GM23338 (cell line): Measurements from ENCODE around the gene REV3L. TPM values are rescaled to one million over a fixed set of nuclear protein-coding genes. Genes with fewer than 3 reads are reported as not detected.

Experiments used
- ATAC-seq: fragments of 200-7000 bp; cut with Tn5 transposase; 3 replicates; pipeline ENCODE4 v1.9.1; 2020
- DNase-seq: peaks from one replicate; pipeline ENCODE4 v3.0.0-alpha.2; 2015; ENCODE audit warnings: low spot score
- H2AFZ ChIP-seq: fragments of 200-600 bp; sonication (generic); 2 replicates; pipeline ENCODE4 v1.8.0; 2016; ENCODE audit warnings: antibody characterized with exemption, mild to moderate bottlenecking, moderate library complexity
- H3F3A ChIP-seq: fragments of 200-600 bp; sonication (generic); replicated peaks from 2 replicates; pipeline ENCODE4 v1.8.0; 2017; ENCODE audit warnings: antibody characterized with exemption, mixed run types, low read depth
- H3K27ac ChIP-seq: fragments of 200-600 bp; sonication (generic); 2 replicates; pipeline ENCODE4 v1.6.1; 2016; ENCODE audit warnings: low read depth
- H3K27me3 ChIP-seq: fragments of 200-600 bp; sonication (generic); 2 replicates; pipeline ENCODE4 v1.8.0; 2016; ENCODE audit warnings: mild to moderate bottlenecking, mixed run types, moderate library complexity; ENCODE audit not compliant: insufficient read depth
- H3K36me3 ChIP-seq: fragments of 200-600 bp; sonication (generic); 2 replicates; pipeline ENCODE4 v1.8.0; 2016; ENCODE audit warnings: mild to moderate bottlenecking; ENCODE audit not compliant: insufficient read depth
- H3K4me1 ChIP-seq: fragments of 200-600 bp; sonication (generic); 2 replicates; pipeline ENCODE4 v1.8.0; 2016; ENCODE audit warnings: mild to moderate bottlenecking, moderate library complexity; ENCODE audit not compliant: insufficient read depth
- H3K4me2 ChIP-seq: fragments of 200-600 bp; sonication (generic); 2 replicates; pipeline ENCODE4 v1.7.1; 2017; ENCODE audit warnings: mixed run types
- H3K4me3 ChIP-seq: fragments of 200-600 bp; sonication (generic); 2 replicates; pipeline ENCODE4 v1.6.1; 2016; ENCODE audit warnings: mixed run types
- H3K79me2 ChIP-seq: fragments of 200-600 bp; sonication (generic); replicated peaks from 2 replicates; pipeline ENCODE4 v1.8.0; 2017; ENCODE audit warnings: mild to moderate bottlenecking; ENCODE audit not compliant: insufficient read depth
- H3K9me2 ChIP-seq: fragments of 200-600 bp; sonication (generic); 2 replicates; pipeline ENCODE4 v1.8.0; 2017; ENCODE audit not compliant: insufficient read depth
- H4K20me1 ChIP-seq: fragments of 200-600 bp; sonication (generic); replicated peaks from 2 replicates; pipeline ENCODE4 v1.8.0; 2017; ENCODE audit warnings: mild to moderate bottlenecking; ENCODE audit not compliant: insufficient read depth
- H3K27ac Mint-ChIP-seq: 2 replicates; pipeline ENCODE4 v1.8.0; 2020; ENCODE audit warnings: inconsistent platforms, mild to moderate bottlenecking, moderate library complexity, mixed read lengths
- H3K27me3 Mint-ChIP-seq: 3 replicates; pipeline ENCODE4 v1.8.0; 2022; ENCODE audit warnings: low read depth, mild to moderate bottlenecking, moderate library complexity, mixed read lengths, inconsistent platforms; ENCODE audit not compliant: insufficient read depth, poor library complexity
- H3K36me3 Mint-ChIP-seq: 3 replicates; pipeline ENCODE4 v1.8.0; 2021; ENCODE audit warnings: low read depth, mild to moderate bottlenecking, inconsistent platforms, moderate library complexity, mixed read lengths
- H3K4me1 Mint-ChIP-seq: 3 replicates; pipeline ENCODE4 v1.8.0; 2020; ENCODE audit warnings: mild to moderate bottlenecking, inconsistent platforms, mixed read lengths
- H3K4me3 Mint-ChIP-seq: 3 replicates; pipeline ENCODE4 v1.8.0; 2021; ENCODE audit warnings: moderate library complexity, mild to moderate bottlenecking, inconsistent platforms, mixed read lengths
- H3K9me3 Mint-ChIP-seq: 3 replicates; pipeline ENCODE4 v1.8.0; 2020; ENCODE audit warnings: moderate library complexity, mild to moderate bottlenecking, inconsistent platforms, mixed read lengths
- CREB1 ChIP-seq: fragments of 250-450 bp; sonication (Bioruptor Pico); IDR thresholded peaks from 2 replicates; pipeline ENCODE4 v1.5.0; 2020; ENCODE audit warnings: low read depth, mild to moderate bottlenecking, moderate library complexity
- EZH2 ChIP-seq: fragments of 200-600 bp; sonication (generic); IDR thresholded peaks from one replicate; pipeline ENCODE4 v1.8.0; 2017; ENCODE audit warnings: antibody characterized with exemption, mild to moderate bottlenecking, low read depth; ENCODE audit not compliant: unreplicated experiment
- EZH2phosphoT487 ChIP-seq: fragments of 200-600 bp; sonication (generic); IDR thresholded peaks from one replicate; pipeline ENCODE4 v1.8.1; 2018; ENCODE audit warnings: antibody characterized with exemption; ENCODE audit not compliant: unreplicated experiment
- JUNB ChIP-seq: IDR thresholded peaks from one replicate; pipeline ENCODE4 v1.6.1; 2016; ENCODE audit warnings: antibody characterized with exemption; ENCODE audit not compliant: unreplicated experiment
- POLR2AphosphoS5 ChIP-seq: IDR thresholded peaks from 2 replicates; pipeline ENCODE4 v1.6.1; 2016; ENCODE audit warnings: antibody characterized with exemption, low read depth
- REST ChIP-seq: IDR thresholded peaks from one replicate; pipeline ENCODE4 v1.6.1; 2018; ENCODE audit warnings: antibody characterized with exemption; ENCODE audit not compliant: unreplicated experiment
- STAT1 ChIP-seq: IDR thresholded peaks from one replicate; pipeline ENCODE4 v1.6.1; 2016; ENCODE audit warnings: antibody characterized with exemption; ENCODE audit not compliant: unreplicated experiment
- ZNF114 ChIP-seq: fragments of 250-450 bp; sonication (Bioruptor Pico); IDR thresholded peaks from 2 replicates; pipeline ENCODE4 v1.5.0; 2020; ENCODE audit warnings: mild to moderate bottlenecking, moderate library complexity
- ZNF331 ChIP-seq: fragments of 250-450 bp; sonication (Bioruptor Pico); IDR thresholded peaks from 2 replicates; pipeline ENCODE4 v1.5.0; 2020; ENCODE audit warnings: low read depth, mild to moderate bottlenecking, moderate library complexity
- polyA plus RNA-seq: library from polyadenylated mRNA; unstranded; fragments of >200 nt; fragmentation: Nextera tagmentation; extraction: Ambion mirVana; gene quantifications from 2 replicates; pipeline ENCODE4 v1.2.1, GENCODE V29; 2016
- total RNA-seq: library from RNA; depleted of rRNA; stranded (reverse); fragments of >200 nt; shearing (Covaris generic); gene quantifications from 2 replicates; pipeline ENCODE4 v1.2.3, GENCODE V29; 2014
- TF ChIP-seq, protein P1 (sequence below), 2 experiments: fragments of 200-600 bp in 1 of 2; sonication (generic) in 1 of 2; conservative IDR thresholded peaks; 2 replicates each; pipeline versions ENCODE4 v1.5.1 to v1.6.1; 2016 to 2017; ENCODE audit warnings: antibody characterized with exemption in 2 of 2, low read depth in 2 of 2, mild to moderate bottlenecking in 2 of 2, moderate library complexity in 1 of 2

REV3L gene
- total and polyA plus RNA-seq, 2 experiments from 2014 or later = 8.3 to 13.1 TPM

DNA sequence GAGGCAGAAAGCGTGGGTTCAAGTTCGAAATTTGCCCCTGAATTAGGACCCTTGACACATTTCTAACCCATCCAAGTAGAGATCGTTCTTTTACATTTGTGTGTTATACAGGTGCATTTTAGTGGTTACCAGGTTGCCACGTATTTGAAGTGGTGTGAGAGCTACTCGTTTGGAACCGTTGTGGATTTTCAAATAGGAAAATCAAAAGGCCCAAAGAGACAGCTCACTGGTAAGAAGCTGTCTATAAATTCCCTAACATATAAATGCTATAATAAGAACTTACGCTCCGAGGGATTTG is 1.6 kb upstream of the REV3L start:
- no peaks in the 10 kb centered on the region; the same call in 1 of the 2 replicates for H3K36me3 ChIP-seq
- H3K27me3 Mint-ChIP-seq = peaks cover 28% of the 10 kb centered on the region
- DNase-seq (no peak), ATAC-seq (no peak)
- no peaks in the 10 kb centered on the region for H3K9me2 ChIP-seq
- TF ChIP-seq EZH2phosphoT487 (no peak), REST (no peak), CREB1 (CRISPR knock-in tag) (no peak), ZNF114 (CRISPR knock-in tag) (no peak), STAT1 (no peak), JUNB (no peak), EZH2 (no peak), POLR2AphosphoS5 (no peak), ZNF331 (no peak)
- TF ChIP-seq, protein P1, sequence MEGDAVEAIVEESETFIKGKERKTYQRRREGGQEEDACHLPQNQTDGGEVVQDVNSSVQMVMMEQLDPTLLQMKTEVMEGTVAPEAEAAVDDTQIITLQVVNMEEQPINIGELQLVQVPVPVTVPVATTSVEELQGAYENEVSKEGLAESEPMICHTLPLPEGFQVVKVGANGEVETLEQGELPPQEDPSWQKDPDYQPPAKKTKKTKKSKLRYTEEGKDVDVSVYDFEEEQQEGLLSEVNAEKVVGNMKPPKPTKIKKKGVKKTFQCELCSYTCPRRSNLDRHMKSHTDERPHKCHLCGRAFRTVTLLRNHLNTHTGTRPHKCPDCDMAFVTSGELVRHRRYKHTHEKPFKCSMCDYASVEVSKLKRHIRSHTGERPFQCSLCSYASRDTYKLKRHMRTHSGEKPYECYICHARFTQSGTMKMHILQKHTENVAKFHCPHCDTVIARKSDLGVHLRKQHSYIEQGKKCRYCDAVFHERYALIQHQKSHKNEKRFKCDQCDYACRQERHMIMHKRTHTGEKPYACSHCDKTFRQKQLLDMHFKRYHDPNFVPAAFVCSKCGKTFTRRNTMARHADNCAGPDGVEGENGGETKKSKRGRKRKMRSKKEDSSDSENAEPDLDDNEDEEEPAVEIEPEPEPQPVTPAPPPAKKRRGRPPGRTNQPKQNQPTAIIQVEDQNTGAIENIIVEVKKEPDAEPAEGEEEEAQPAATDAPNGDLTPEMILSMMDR (conservative IDR thresholded peaks at IDR 0.05; ENCODE audit: low read depth in 2 of 2) = no peak
- peaks cover 27% of the 10 kb centered on the region for H3K4me1 Mint-ChIP-seq
- peaks cover 19% of the 10 kb centered on the region for H4K20me1 ChIP-seq
- peaks cover 15% of the 10 kb centered on the region for H3K4me1 ChIP-seq
- peaks cover 24% of the 10 kb centered on the region for H3K36me3 Mint-ChIP-seq
- peak overlapping the region; percentile 73 for H3K4me3 ChIP-seq
- peak overlapping the region; percentile 96 for H3K4me3 Mint-ChIP-seq
- peaks cover 25% of the 10 kb centered on the region for H3K27me3 ChIP-seq
- H3K79me2 ChIP-seq = peaks cover 75% of the 10 kb centered on the region
- peak overlapping the region; percentile 99 for H3K27ac Mint-ChIP-seq
- H3K9me3 Mint-ChIP-seq = no peaks in the 10 kb centered on the region
- peak overlapping the region; percentile 84 for H3K4me2 ChIP-seq
- H3K27ac ChIP-seq = peak overlapping the region; percentile 96
- H2AFZ ChIP-seq = no peak overlapping the region
- no peaks in the 10 kb centered on the region for H3F3A ChIP-seq
